VCaP (cell line): ENCODE measurements around the gene PTPRN2.
"Not testable (repeated sequence)": the region's sequence is repeated elsewhere in the genome, so short reads cannot be mapped to it uniquely, and the experiment has no call there.

Experiments used
- H3K27ac ChIP-seq: fragments of 450-650 bp; 2 replicates; pipeline ENCODE4 v1.5.1; 2017
- TF ChIP-seq, protein P1 (sequence below): fragments of 450-650 bp; conservative IDR thresholded peaks from 2 replicates; pipeline ENCODE4 v1.5.1; 2017; ENCODE audit warnings: mild to moderate bottlenecking, moderate library complexity

Gene PTPRN2

DNA sequence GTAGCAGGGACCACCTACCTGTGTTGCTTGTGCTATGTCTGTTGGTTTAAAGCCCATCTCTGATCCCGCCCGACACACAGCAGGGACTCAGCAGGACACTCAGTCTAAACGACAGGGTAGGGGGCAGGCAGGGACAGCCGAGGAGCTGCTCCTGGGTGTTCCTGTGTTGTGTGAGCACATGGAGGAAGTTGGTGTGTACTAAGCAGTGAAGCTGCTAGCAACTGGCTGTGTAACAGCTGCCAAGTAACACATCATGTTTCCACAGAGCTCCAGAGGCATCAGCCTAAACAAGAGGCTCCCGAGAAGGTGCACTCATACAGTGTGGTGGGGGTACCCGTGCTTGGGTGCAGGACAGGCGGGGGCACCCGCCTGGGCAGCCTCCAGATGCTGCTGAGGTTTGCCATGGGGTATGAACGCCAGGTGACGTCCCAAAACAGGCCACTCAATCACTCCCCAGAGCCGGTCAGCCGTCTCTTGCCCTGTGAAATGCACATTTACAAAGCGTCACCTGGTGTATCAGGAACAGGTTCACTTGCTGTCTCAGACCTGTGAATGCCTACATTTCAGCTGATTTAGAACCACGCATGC lies 59.6 kb downstream of the PTPRN2 start:
- peak overlapping the region; percentile 84 for H3K27ac ChIP-seq
- TF ChIP-seq, protein P1, sequence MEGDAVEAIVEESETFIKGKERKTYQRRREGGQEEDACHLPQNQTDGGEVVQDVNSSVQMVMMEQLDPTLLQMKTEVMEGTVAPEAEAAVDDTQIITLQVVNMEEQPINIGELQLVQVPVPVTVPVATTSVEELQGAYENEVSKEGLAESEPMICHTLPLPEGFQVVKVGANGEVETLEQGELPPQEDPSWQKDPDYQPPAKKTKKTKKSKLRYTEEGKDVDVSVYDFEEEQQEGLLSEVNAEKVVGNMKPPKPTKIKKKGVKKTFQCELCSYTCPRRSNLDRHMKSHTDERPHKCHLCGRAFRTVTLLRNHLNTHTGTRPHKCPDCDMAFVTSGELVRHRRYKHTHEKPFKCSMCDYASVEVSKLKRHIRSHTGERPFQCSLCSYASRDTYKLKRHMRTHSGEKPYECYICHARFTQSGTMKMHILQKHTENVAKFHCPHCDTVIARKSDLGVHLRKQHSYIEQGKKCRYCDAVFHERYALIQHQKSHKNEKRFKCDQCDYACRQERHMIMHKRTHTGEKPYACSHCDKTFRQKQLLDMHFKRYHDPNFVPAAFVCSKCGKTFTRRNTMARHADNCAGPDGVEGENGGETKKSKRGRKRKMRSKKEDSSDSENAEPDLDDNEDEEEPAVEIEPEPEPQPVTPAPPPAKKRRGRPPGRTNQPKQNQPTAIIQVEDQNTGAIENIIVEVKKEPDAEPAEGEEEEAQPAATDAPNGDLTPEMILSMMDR, result no peak

DNA sequence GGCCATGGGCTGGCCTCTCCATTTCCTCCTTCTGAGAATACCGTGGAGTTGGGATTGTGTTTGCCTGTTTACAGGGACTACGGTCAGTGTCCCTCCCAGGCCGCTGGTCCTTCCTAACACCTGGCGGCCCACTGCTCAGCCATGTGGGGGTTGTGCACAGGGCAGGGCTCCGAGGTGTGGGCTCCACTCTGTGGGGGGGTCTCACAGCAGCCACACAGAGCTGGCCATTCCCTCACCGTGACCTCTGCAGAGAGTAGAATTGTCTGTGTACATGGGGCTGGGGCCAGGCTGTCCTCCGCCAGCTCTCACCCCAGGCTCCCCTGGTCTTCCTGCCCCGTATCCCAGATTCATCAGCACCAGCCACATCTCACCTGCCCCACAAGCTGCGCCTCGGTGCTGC lies 60.1 kb downstream of the PTPRN2 start:
- TF ChIP-seq, protein P1, result no peak
- peak overlapping the region; percentile 84 for H3K27ac ChIP-seq

GRCh38 chr7:158527038-158527437 lies 60.6 kb downstream of the PTPRN2 start:
- TF ChIP-seq, protein P1, result no peak
- H3K27ac ChIP-seq, result peak overlapping the region; percentile 84

DNA sequence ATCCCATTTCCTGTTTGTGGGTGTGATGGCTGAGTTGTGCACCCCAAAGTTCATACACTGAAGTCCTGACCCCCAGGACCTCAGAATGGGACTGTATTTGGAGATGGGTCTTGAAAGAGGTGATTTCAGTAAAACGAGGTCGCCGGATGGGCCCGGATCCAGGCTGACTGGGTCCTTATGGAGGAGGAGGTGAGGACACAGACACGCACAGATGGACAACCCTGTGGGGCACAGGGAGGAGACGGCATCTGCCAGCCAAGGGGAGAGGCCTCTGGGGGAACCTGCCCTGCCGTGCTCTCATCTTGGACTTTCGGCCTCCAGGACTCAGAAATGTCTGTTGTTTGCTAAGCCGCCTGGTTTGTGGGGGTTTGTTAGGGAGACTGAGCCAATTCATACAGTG lies 61.1 kb downstream of the PTPRN2 start:
- H3K27ac ChIP-seq, result peak overlapping the region; percentile 84; the same call in 1 of the 2 replicates
- TF ChIP-seq, protein P1, result no peak

GRCh38 chr7:158525648-158526484 lies 61.8 kb downstream of the PTPRN2 start:
- H3K27ac ChIP-seq, result no peak overlapping the region
- TF ChIP-seq, protein P1, result no peak

- TF ChIP-seq, protein P1, result no peak
- H3K27ac ChIP-seq, result no peak overlapping the region
Measured at GRCh38 chr7:158524749-158525635, 62.6 kb downstream of the PTPRN2 start.

DNA sequence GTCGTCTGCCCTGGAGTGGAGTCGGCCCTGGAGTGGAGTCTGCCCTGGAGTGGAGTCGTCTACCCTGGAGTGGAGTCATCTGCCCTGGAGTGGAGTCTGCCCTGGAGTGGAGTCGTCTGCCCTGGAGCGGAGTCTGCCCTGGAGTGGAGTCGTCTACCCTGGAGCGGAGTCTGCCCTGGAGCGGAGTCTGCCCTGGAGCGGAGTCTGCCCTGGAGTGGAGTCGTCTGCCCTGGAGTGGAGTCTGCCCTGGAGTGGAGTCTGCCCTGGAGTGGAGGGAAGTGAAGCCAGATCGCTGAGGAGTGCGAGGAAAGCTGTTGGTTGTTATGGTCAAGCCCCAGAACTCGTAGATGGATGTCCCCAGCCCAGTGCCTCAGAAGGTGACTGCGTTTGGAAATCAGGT lies 63.3 kb downstream of the PTPRN2 start:
- H3K27ac ChIP-seq, result not testable (repeated sequence)

- H3K27ac ChIP-seq, result not testable (repeated sequence)
Measured at GRCh38 chr7:158523877-158524276, 63.7 kb downstream of the PTPRN2 start.

DNA sequence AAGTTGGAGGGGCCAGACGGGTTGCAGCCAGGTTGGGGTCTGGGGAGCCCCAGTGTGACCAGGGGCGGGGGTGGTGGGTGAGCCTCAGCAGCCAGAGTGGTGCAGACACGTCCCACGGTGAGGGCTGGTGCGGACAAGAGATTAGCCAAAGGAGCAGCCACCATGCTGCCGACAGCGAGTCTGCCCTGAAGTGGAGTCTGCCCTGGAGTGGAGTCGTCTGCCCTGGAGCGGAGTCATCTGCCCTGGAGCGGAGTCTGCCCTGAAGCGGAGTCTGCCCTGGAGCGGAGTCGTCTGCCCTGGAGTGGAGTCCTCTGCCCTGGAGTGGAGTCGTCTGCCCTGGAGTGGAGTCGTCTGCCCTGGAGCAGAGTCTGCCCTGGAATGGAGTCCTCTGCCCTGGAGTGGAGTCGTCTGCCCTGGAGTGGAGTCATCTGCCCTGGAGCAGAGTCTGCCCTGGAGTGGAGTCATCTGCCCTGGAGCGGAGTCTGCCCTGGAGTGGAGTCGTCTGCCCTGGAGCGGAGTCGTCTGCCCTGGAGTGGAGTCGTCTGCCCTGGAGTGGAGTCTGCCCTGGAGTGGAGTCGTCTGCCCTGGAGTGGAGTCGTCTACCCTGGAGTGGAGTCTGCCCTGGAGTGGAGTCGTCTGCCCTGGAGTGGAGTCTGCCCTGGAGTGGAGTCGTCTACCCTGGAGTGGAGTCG lies 64.3 kb downstream of the PTPRN2 start:
- not testable (repeated sequence) for H3K27ac ChIP-seq

- H3K27ac ChIP-seq, result not testable (repeated sequence)
Measured at GRCh38 chr7:158521795-158522194, 65.8 kb downstream of the PTPRN2 start.
